ENCODE data around the gene ENGASE. TPM values are rescaled to one million over a fixed set of nuclear protein-coding genes. Genes with fewer than 3 reads are reported as not detected.
A peak's percentile ranks its signal among the peaks of the same experiment; 100 is the strongest.

ENGASE gene
- total and polyA plus RNA-seq, 7 donors: 7.5 to 80.8 (median 26.7) TPM

DNA sequence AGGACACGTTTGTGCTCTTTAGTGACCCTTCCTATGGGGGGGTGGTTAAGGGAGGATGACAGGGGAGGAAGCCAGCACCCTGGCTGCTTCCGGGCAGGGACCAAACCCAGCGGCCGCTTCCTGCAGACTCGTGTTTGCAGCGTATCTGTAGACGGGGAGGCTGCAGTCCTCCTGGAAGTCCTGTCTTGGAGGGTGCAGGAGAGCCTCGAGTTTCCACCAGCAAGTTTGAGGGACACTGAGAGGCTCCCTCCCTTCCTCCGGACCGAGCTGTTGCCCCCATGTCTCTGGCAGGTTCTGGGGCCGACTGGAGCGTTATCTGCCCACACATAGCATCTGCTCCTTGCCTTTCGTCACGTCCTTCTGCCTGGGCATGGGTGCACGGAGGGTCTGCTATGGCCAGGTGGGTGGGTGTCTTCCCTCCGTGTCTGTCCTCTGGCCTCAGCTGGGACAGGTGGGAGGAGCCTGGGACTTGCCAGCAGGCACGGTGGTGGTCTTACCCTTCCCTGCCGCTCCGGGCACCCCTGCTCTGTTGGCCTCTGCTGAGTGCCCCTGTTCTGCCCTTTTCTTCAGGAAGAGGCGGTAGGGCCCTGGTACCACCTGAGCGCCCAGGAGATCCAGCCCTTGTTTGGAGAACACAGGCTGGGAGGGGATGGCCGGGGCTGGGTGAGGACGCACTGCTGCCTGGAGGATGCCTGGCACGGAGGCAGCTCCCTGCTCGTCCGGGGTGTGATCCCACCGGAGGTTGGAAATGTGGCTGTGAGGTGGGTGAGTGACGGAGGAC, 8.8 kb downstream of the ENGASE start:
- Histone ChIP-seq H3K4me3 (no peak overlapping the region), H3K36me3 (ENCODE audit: insufficient read depth in 1 of 2, low read depth in 1 of 2) (peaks cover 16 to 88% of the 10 kb centered on the region in 2 donors), H3K27ac (no peak overlapping the region), H3K4me1 (peaks cover 15% of the 10 kb centered on the region), H3K9me3 (no peaks in the 10 kb centered on the region), H3K27me3 (ENCODE audit: insufficient read depth in 3 of 3, low read length in 2 of 3) (no peaks in the 10 kb centered on the region)
- ATAC-seq (no peak), DNase-seq (peak; percentile 8 to 38)
- intact Hi-C loops (cut with DNase I): loop anchor here (2.0 to 5.0 kb wide), 4 partner anchors 21 to 224 kb away; no protein-coding TSS in a partner anchor
- TF ChIP-seq, protein P1, sequence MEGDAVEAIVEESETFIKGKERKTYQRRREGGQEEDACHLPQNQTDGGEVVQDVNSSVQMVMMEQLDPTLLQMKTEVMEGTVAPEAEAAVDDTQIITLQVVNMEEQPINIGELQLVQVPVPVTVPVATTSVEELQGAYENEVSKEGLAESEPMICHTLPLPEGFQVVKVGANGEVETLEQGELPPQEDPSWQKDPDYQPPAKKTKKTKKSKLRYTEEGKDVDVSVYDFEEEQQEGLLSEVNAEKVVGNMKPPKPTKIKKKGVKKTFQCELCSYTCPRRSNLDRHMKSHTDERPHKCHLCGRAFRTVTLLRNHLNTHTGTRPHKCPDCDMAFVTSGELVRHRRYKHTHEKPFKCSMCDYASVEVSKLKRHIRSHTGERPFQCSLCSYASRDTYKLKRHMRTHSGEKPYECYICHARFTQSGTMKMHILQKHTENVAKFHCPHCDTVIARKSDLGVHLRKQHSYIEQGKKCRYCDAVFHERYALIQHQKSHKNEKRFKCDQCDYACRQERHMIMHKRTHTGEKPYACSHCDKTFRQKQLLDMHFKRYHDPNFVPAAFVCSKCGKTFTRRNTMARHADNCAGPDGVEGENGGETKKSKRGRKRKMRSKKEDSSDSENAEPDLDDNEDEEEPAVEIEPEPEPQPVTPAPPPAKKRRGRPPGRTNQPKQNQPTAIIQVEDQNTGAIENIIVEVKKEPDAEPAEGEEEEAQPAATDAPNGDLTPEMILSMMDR (IDR thresholded peaks at IDR 0.05): no peak
- WGBS, 3 donors: 85 to 88% (median 87%) methylated on average over 28 of the region's 28 CpGs

GRCh38 chr17:79084291-79085153, 9.9 kb downstream of the ENGASE start:
- peaks cover 7% of the 10 kb centered on the region for H3K4me1 ChIP-seq
- H3K27ac ChIP-seq: no peak overlapping the region
- H3K27me3 ChIP-seq (ENCODE audit: insufficient read depth in 3 of 3, low read length in 2 of 3): no peaks in the 10 kb centered on the region
- WGBS, 3 donors: 89 to 94% (median 91%) methylated on average over 30 to 31 of the region's 31 CpGs
- TF ChIP-seq, protein P1 (IDR thresholded peaks at IDR 0.05): no peak
- DNase-seq (peak; percentile 9 to 50), ATAC-seq (no peak)
- no peak overlapping the region for H3K4me3 ChIP-seq
- no peaks in the 10 kb centered on the region for H3K9me3 ChIP-seq
- intact Hi-C loops (cut with DNase I): loop anchor here (5.0 kb wide), 3 partner anchors 37 to 308 kb away; no protein-coding TSS in a partner anchor
- H3K36me3 ChIP-seq (ENCODE audit: insufficient read depth in 1 of 2, low read depth in 1 of 2): peaks cover 13 to 77% of the 10 kb centered on the region in 2 donors

DNA sequence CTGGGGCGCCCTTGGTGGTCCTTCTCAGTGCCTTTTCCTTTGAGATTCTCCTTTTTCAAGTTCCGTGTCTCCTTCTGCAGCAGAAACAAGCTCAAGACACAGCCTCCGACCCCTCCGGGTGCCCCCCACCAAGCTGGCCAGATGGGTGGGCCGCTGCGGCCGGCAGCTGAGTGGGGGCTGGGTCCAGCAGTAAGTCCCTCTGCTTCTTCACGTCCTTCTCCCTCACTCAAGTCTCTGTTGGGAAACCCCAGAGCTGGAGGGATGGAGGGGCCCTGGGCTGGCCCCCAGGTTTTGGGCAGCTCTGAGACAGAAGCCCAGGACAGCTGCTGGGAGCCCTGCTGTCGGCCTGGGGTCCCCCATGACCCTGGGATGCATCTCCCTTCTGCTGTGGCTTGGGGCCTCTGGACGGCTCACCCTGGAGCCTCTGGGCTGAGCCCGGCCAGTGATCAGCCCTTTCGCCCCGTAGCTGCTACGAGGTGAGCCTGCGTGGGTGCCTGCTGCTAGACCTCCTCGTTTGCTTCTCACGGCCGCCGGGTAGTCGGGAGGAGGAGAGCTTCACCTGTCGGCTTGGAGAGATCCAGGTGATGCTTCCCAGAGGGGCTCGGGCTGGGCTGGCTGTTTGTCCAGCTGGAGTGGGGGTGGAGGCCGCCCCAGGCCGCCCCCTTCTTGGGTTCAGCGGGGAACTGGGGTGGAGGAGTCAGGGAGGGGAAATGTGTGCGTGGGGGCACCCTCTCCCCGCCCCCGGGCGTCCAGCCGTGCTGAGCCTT, 10.7 kb downstream of the ENGASE start:
- TF ChIP-seq, protein P1 (IDR thresholded peaks at IDR 0.05): no peak
- Histone ChIP-seq H3K36me3 (ENCODE audit: insufficient read depth in 1 of 2, low read depth in 1 of 2) (peaks cover 13 to 69% of the 10 kb centered on the region in 2 donors), H3K9me3 (no peaks in the 10 kb centered on the region), H3K27me3 (ENCODE audit: insufficient read depth in 3 of 3, low read length in 2 of 3) (peaks cover 0 to 1% (median 0%) of the 10 kb centered on the region in 3 donors), H3K27ac (no peak overlapping the region), H3K4me1 (peaks cover 10% of the 10 kb centered on the region), H3K4me3 (no peak overlapping the region)
- no peak for ATAC-seq
- intact Hi-C loops (cut with DNase I): loop anchor here in 1 of 2 donors (5.0 kb wide), 1 partner anchor 307 kb away; no protein-coding TSS in a partner anchor
- DNase-seq: peak; percentile 12 to 41
- WGBS, 3 donors: 87 to 90% (median 89%) methylated on average over 23 to 30 of the region's 30 CpGs

DNA sequence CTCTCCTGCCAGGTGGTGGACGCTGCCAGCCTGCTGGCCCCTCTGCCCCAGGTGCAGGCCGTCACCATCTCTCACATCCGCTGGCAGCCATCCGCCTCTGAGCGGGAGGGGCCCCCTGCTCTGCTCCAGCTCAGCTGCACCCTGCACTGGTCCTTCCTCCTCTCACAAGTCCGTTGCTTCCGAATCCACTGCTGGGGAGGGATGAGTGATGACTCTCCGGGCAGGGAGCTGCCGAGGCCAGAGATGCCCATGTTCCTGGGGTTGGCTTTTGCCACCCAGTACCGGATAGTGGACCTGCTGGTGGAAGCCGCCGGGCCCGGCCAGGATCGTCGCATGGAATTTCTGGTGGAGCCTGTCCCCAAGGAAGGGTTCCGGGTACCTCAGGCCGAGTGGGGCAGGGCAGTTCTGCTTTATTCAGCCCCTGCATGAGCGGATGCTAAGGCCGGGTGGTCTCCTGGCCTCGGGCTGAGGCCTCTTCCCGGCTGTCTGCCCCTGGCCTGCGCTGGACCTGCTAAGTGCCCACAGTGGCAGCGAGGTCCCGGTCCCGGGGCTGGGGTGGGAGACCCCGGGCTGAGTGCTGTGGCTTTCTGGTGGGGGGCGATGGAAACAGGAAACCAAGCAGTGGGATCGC, 11.4 kb downstream of the ENGASE start:
- Histone ChIP-seq H3K36me3 (ENCODE audit: insufficient read depth in 1 of 2, low read depth in 1 of 2) (peaks cover 13 to 62% of the 10 kb centered on the region in 2 donors), H3K27me3 (ENCODE audit: insufficient read depth in 3 of 3, low read length in 2 of 3) (peaks cover 0 to 5% (median 0%) of the 10 kb centered on the region in 3 donors), H3K27ac (no peak overlapping the region), H3K4me3 (no peak overlapping the region), H3K4me1 (peaks cover 10% of the 10 kb centered on the region), H3K9me3 (no peaks in the 10 kb centered on the region)
- TF ChIP-seq, protein P1 (IDR thresholded peaks at IDR 0.05): no peak
- WGBS, 3 donors: 87 to 93% (median 88%) methylated on average over 28 of the region's 28 CpGs
- peak; percentile 18 to 45 for DNase-seq
- ATAC-seq: no peak
- intact Hi-C loops (cut with DNase I): loop anchor here in 1 of 2 donors (5.0 kb wide), 1 partner anchor 306 kb away; no protein-coding TSS in a partner anchor

Data from psoas muscle (tissue), 8 donors.